ENCODE measurements around the gene NPEPPS.
A peak's percentile ranks its signal among the peaks of the same experiment; 100 is the strongest.

The NPEPPS gene

DNA sequence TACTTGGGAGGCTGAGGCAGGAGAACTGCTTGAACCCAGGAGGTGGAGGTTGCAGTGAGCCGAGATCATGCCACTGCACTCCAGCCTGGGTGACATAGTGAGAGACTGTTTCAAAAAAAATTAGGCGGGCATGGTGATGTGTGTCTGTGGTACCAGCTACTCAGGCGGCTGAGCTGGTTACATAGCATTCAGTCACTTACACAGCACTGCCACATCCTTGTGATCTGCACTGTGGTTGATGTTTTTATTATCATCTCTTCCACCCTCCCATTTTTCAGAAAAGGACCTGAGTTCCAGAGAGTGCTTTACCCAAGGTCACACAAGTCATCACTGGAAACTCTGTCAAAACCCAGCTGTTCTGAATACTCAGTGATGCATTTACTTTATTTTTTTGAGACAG is 104.0 kb downstream of the NPEPPS start:
- DNase-seq: no peak

DNA sequence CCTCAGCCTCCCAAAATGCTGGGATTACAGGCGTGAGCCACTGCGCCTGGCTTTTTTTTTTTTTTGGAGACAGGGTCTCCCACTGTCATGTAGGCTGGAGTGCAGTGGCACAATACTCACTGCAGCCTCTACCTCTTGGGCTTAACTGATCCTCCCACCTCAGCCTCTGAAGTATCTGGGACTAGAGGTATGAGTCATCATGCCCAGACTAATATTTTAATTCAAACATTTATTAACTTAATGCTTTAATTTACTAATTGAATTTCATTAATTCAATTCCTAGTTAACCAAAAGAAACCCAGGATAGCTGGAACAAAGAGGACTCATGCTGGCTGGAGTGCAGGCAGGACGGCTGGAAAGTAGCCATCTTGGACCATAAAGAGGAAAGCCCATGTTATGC is 104.8 kb downstream of the NPEPPS start:
- no peak for DNase-seq

DNA sequence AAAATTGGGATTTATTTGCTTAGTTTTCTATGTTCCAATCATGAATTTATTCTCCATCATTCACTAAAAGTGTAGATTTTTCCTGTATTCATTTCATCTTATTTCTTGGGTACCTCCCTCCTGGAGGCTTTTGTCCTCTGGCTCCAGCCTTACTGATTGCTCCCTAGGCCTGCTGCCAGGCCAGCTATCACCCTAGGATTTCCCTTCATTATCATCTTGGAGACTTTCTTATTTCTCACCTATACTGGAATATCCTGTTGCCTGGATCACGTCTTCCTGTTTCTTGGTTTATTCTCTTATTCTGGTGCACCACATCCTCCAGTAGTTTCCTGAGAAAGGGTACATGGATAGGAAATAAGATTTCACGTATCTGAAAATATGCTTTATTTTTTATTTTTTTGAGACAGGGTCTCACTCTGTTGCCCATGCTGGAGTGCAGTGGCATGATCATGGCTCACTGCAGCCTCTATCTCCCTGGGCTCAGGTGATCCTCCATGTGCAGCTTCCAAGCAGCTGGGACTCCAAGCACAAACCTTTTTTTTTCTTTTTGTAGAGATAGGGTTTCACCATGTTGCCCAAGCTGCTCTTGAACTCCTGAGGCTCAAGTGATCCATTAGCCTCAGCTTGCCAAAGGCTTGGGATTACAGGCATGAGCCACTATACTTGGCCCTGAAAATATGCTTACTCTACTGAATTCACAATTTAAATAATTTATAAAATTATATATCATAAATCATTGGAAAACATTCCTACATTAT is 105.5 kb downstream of the NPEPPS start:
- DNase-seq: no peak

DNA sequence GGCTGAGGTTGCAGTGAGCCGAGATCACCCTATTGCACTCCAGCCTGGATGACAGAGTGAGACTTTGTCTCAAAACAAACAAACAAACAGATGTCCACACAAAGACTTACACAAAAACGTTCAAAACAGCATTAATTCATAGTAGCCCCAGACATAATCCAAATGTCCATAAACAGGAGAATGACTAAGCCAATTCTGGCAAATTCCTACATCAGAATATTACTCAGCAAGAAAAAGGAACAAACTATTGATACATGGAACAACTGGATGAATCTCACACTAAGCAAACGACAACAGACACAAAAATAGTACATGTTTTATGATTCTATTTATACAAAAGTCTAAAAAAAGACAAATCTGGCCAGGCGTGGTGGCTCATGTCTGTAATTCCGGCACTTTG is 108.0 kb downstream of the NPEPPS start:
- no peak for DNase-seq

DNA sequence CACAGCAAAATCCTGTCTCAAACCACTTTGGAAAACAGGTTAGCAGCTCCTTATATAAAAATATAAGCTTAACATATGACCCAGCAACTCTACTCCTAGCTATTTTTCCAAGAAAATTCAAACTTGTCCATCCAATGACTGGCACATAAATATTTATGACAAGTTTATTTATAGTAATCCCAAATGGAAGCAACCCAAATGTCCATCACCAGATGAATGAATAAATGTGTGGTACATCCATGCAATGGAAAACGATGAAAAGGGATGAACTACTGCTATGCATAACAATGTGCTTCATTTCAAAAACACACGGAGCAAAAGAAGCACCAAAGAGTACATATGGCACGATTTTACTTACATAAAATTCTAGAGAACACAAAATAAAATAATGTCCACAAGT is 109.2 kb downstream of the NPEPPS start:
- DNase-seq: no peak

DNA sequence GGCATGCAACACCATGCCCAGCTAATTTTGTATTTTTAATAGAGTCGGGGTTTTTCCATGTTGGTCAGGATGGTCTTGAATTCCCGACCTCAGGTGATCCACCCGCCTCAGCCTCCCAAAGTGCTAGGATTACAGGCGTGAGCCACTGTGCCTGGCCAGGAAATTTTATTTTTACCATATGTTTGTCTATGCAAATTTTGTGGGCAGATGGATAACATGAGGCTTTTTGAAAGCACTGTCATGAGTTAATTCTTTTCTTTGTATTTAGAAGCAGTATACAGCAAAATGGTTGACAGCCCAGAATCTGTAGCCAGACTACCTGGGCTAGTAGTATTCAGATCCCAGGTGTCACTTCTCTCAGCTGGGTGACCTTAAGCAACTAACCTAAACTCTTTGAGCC is 110.3 kb downstream of the NPEPPS start:
- no peak for DNase-seq

DNA sequence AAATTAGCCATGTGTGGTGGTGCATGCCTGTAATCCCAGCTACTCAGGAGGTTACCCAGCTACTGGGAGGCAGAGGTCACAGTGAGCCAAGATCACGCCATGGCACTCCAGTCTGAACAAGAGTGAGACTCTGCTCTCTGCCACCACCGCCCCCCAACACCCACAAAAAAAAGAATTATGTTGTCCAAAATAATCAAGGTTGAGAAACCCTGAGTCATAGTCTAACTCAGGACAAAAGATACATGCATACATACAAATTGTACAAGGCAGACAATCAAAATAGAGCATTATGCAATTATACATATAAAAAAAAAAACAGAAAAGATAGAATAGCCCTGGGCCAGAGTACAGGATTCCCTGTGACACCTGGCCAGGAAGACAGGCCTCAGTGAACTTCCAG is 112.2 kb downstream of the NPEPPS start:
- DNase-seq: no peak

DNA sequence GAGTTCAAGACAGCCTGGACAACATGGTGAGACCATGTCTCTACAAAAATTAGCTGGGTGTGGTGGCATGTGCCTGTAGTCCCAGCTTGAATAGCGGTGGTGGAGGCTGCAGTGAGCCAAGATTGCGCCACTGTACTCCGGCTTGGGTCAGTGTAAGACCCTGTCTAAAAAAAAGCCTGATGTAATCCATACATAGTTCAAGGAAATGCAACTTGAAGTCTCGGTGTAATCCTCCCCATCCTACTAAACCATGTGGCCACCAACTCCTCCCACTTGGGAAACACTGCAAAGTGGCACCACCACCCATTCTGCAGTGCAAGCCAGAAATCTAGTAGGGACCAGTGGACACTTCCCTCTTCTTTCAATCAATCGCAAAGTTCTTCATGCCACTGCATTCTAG is 113.4 kb downstream of the NPEPPS start:
- no peak for DNase-seq

DNA sequence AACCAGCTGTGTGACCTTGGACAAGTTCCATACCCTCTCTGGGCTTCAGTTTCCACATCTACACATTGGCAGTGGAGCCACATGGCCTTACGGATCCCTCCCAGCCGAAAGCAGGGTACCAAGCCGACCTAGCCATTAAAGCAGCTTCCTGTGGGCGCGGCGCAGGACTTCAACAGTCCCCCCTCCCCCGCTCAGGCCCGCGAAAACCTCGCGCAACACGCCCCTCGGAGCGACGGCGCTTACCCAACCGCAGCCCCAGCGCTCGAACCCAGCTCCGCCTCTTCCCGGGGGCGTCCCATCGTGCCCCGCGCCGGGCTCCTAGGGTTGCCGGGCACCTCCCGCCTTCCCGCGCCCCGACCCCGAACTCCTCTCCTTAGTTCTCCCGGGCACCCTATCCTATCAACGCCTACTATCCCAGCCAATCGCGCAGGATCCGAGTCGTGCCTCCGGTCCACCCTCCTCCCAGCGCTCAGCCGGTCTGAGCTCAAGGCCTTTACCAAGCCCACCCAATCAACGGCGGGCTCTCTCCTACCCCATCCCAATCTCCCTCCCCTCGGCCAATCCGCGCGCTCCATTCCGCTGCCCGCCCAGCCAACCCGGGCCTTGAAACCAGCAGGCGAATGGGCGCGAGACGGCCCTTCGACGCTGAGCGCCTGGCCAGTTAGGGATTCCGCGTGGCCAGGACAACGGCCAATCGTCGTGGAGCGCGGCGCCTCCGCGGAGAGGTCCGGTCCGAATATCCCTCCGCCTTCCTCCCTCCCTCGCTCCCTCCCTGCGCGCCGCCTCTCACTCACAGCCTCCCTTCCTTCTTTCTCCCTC is 118.5 kb downstream of the NPEPPS start, which contains the start of gene KPNB1:
TSS of gene KPNB1 (plus strand) at position 767 of the 819 bp plus-strand sequence. CDS start 326 bp downstream, outside the sequence.
- peak; percentile 98 for DNase-seq

DNA sequence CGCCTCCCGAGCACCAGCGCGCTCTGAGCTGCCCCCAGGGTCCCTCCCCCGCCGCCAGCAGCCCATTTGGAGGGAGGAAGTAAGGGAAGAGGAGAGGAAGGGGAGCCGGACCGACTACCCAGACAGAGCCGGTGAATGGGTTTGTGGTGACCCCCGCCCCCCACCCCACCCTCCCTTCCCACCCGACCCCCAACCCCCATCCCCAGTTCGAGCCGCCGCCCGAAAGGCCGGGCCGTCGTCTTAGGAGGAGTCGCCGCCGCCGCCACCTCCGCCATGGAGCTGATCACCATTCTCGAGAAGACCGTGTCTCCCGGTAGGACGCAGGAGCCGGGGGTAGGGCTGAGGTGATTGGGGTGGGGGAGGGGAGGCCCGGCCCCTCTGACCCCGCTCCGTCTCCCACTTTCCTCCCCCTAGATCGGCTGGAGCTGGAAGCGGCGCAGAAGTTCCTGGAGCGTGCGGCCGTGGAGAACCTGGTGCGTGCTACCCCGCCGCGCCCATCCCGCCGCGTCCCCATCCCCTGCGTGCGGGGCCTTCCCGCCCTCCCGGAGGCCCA is 119.1 kb downstream of the NPEPPS start:
- DNase-seq: no peak

DNA sequence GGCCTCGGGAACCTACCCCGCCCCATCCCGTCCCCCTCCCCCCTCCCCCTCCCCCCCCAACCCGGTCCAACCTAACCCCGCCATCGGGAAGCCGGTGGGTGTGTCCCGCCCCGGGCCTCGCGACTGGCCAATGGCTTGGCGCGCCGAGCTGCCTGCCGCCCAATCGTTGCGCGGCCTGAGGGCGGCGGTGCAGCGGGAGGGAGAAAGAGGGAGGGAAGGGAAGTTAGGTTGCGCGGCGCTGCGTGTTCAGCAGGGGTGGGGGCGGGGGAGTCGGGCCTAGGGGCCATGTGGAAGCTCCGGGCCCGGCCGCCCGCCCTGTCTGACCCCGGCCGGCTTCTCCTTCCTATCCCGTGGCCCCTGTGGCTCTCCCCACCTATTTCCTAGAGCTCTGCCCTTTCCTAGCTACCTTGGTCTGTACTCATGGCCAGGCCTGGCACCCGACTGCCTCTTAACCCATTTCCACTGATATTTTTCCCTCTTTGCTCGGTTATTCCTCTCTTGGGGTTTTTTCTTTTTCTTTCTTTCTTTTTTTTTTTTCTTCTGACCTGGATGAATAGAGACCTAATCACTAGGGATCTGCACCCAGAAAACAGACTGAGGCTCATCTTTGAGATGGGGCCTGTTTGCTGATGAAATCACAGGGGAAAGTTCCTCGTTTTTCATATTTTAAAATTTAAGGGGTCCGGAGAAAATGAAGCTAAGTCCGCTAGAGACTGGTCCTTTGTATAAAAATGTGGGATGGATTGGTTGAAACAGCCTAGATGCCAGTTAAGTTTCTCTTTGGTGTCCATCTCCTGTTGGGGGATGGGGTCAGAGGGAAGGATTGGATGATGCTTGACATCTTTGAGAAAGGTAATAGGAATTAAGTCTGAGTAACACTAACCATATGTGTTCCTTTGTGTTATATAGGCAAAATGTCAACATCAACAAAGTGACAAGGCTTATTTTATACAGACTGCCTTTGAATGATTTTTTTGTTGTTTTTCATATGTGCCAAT is 119.9 kb downstream of the NPEPPS start:
- DNase-seq: peak; percentile 87

DNA sequence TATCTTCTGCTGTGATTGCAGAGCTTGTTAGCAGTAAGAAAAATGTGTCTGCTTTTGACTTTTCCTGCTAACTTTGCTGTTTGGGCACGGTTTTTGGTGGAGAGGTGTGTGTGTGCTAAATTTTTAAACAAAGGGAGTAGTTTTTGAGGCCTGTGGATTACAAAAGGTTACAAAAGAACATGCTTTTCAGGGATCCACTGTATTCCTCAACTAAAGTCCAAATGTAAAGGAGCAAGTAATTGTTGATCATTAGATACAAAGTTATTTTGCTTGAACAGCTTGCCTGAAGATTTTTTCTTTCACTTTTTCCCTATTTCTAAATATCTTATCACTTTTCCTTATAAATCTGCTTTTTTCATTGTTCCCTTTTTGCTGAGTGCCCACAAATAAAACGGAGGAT is 120.8 kb downstream of the NPEPPS start:
- DNase-seq: no peak

DNA sequence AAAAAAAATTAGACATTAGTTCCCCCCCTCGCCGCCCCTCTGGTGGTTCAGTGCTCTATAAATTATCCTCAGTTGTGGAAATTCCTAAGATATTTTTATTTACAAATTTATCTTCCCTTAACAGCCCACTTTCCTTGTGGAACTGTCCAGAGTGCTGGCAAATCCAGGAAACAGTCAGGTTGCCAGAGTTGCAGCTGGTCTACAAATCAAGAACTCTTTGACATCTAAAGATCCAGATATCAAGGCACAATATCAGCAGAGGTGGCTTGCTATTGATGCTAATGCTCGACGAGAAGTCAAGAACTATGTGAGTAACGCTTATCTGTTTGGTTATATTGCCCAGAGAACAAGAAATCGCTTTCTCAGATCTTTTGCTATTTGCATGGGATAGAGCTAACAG is 121.7 kb downstream of the NPEPPS start:
- no peak for DNase-seq

DNA sequence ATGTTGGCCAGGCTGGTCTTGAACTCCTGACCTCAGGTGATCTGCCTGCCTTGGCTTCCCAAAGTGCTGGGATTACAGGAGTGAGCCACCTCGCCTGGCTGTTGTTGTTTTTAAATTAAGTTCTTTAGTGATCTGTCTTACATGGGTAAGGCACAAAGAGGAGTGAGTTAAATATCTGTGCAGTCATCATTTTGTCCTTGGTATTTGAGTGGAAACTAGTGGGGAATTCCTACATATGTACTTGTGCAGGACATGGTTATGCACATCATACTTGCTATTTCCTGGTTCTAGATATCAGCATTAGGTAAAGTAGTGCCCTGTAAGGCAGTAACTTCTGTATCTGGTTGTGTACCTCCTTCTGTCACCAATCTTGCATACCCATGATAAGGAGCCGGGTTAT is 122.5 kb downstream of the NPEPPS start:
- DNase-seq: no peak

DNA sequence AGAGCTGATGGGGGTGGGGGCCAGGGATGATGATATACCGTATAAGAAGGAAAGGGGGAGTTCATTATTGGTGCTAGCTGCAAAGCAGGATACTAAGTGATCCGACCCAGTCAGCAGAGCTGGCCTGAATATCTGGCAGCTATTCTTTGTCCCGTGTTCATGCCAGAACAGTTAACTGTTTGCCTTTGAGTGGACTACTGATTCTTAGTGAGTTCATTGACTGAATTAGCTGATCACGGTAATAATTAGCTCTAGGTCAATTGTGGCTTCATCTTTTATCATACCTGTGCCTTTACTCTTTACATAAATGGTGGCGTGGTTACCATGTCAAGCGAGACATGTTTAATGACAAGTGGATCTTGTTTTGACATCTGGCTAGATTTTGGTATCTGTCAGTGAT is 124.1 kb downstream of the NPEPPS start:
- DNase-seq: no peak

DNA sequence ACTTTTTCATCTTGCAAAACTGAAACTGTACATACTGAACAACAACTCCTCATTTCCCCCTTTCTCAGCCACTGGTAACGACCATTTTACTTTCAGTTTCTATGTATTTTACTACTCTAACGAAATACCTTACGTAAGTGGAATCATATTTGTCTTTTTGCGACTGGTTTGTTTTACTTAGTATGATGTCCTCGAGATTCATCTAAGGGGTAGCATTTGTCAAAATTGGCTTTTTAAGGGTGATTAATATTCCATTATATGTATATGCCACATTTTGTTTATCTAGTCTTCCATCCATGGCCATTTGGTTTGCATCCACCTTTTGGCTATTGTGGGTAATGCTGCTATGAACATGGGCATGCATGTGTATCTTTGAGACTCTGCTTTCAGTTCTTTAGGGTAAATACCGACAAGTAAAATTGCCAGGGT is 129.2 kb downstream of the NPEPPS start:
- no peak for DNase-seq

DNA sequence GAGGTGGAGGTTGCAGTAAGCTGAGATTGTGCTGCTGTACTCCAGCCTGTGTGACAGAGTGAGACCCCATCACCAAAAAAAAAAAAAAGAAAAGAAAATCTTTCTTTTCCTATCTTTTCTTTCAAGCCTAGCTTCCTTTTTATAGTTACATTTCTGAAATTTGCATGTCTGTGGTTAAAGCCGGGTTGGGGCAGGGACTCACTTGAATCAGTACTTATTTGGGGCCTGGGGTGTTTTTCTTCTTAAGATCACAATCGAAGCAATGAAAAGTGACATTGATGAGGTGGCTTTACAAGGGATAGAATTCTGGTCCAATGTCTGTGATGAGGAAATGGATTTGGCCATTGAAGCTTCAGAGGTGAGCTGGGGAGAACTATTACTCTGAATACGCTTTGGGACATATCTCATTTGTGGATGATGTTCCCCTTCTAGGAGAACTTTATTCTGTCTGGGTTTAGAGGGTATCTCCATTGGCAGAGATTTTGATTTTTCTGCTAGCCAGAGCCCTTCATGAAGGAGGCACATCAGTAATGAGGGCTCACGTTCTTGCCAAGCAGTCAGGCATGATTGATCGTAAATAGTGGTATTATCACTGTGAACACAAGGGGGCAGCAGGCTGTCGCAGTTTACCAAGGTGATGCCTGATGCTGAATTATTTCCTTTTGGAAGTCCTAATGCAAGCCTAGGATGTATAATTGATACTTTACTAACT is 133.2 kb downstream of the NPEPPS start:
- DNase-seq: peak; percentile 35

DNA sequence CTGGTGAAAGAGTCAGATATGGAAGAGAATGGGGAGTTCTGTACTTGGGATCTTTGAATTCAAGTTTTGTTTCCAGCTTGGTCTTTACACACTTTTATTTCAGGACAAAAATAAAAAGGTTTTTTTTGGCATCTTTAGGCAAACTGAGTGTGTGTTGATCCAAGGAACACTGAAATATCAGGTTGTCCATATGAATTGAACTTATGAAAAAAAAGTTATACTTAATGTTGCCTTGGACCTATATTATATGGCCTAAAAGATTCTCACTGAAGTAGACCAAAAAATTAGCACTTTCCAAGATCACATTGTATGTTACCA is 133.7 kb downstream of the NPEPPS start:
- no peak for DNase-seq

DNA sequence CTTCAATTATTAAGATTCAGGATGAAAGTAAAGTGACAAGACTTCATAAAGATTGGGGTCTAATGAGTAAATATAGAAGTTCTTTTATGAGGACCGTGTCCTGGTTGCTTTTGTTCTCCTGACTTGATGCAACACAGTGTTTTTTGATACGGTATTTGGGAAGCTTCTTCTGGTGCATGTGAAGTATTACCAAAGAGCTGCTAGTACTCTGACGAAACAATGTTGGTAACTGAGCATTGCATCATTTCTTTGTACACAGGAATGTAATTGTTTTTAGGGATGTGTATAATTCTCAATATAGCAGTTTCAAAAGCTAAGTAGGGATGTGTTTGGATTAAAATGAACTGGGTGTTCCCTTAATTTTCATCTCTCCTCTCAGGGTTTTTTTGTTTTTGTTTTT is 134.7 kb downstream of the NPEPPS start:
- DNase-seq: no peak

DNA sequence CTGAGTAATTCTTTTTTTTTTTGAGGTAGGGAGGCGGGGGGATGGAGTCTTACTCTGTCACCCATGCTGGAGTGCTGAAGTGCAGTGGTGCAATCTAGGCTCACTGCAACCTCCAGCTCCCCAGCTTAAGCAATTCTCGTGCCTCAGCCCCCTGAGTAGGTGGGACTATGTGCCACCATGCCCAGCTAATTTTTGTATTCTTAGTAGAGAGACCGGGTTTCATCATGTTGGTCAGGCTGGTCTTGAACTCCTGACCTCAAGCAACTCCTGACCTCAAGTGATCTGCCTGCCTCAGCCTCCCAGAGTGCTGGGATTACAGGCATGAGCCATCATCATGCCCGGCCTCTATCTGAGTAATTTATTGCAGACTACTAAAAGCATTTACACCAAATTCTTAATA is 138.2 kb downstream of the NPEPPS start:
- no peak for DNase-seq

DNA sequence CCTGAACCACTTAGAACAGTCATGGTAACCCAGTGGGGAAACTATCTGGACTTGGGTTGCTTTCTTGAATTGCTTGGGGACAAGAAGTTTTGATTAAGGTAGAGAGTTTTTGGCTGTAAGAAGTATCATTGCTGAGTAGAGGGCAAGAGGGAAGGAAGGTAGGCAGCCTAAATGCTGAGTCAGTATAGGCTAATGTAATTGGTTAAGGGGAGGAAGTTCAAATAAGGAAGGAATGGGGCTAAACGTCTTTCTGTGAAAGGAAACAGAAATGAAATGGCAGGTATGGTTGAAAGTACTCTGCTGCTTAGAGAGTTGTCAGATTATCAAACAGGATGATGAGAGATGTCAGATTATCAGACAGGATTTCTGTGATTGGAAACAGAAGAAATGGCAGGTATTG is 139.2 kb downstream of the NPEPPS start:
- no peak for DNase-seq
